Stimulated activated CD8-positive, alpha-beta memory T cell treated with anti-CD3 and anti-CD28 coated beads, Interleukin-4, amount 100 ng/mL, for 24 hours (primary cell): ENCODE data around the gene MARS2.
"Not testable (repeated sequence)": the region's sequence is repeated elsewhere in the genome, so short reads cannot be mapped to it uniquely, and the experiment has no call there.

Experiments used
- DNase-seq: peaks from one replicate; pipeline ENCODE4 v3.0.0-alpha.2; 2020; ENCODE audit warnings: low read depth

Gene MARS2

DNA sequence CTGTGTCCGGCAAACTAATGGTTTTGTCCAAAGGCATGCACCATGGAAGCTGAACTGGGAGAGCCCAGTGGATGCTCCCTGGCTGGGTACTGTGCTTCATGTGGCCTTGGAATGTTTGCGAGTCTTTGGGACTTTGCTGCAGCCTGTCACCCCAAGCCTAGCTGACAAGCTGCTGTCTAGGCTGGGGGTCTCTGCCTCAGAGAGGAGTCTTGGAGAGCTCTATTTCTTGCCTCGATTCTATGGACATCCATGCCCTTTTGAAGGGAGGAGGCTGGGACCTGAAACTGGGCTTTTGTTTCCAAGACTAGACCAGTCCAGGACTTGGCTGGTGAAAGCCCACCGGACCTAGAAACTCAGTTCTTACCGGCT is 1.7 kb downstream of the MARS2 start:
- DNase-seq: no peak

DNA sequence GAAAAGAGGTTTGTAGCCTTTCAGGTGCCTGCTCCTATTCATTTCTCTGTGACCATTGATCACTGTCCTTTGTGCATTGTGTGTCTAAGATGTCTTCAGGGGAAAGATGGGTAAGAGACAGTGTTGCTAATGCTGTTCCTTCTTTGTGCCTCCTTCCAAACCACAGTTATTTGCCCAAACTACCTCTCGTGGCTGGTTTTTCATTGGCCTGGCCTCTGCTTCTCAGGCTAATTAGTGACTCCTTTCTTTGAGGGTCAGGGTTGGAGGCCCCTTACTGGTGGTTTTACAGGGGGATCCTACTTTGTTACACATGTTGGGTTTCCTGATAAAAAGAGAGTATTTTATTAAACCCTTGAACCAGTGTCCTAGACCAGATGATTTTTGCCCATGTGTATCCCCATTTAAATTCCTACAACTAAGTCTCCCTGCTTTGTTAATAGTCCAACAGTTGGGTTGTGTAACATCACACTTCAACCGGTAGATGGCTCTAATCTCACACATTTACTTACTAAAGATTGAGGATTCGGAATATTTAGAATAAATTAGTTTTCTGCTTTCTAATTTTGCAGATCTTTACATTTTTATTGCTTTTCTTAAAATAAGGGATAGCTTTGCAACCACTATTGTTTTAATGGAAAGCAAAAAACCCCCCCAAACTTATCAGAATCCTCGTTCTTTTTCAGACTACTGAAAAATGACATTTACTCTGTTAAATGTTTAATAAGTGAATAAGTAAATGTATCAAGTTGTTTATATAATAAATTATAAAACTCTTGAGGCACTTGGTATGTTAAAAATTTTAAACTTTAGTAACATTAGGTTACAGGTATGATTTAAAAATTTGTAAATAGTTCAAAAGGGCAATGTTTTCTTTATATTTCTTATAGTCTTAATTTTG is 2.4 kb downstream of the MARS2 start:
- no peak for DNase-seq

DNA sequence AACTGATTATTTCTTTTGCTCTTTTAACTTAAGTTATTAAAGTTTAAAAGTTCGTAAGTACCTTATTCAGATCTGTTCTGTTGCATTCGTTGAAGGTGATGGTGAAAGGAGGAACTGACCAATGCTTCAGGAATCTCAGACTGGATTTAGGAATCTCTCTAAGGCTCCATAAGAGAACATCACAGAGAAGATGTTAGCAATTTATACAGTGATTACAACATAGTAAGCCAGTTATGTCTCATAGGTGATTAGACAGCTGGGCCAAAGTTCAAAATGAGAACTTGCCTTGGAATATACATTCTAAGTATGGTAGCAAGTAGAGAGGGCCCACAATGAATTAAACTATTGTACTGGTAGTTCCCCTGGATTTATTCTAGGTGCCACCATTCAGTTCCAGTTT is 3.2 kb downstream of the MARS2 start:
- no peak for DNase-seq

GRCh38 chr2:197709140-197709539 is 4.0 kb downstream of the MARS2 start:
- not testable (repeated sequence) for DNase-seq

GRCh38 chr2:197710424-197711042 is 5.4 kb downstream of the MARS2 start:
- DNase-seq: no peak

GRCh38 chr2:197711578-197711977 is 6.4 kb downstream of the MARS2 start:
- DNase-seq: no peak

- DNase-seq: no peak
Measured at GRCh38 chr2:197713271-197713670, 8.1 kb downstream of the MARS2 start.

- DNase-seq: no peak
Measured at GRCh38 chr2:197717863-197718262, 12.7 kb downstream of the MARS2 start.

DNA sequence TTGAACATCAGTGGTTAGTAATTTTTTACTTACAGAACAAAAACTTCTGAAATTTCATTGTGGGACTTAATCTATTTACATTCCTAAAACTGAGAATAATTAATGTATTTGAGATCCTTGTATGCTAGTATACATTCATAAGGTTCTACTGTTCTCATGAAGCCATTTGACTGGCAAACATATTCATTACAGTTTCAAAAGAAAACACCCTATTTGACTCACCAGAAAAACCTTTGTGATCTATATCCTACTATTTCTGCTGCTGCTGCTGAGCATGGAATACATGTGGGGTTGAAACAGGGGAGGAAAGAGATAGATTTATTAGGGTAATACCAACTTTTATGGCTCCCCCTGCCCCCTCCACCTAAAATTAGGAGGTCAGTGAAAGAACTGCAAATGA is 21.8 kb downstream of the MARS2 start:
- no peak for DNase-seq

DNA sequence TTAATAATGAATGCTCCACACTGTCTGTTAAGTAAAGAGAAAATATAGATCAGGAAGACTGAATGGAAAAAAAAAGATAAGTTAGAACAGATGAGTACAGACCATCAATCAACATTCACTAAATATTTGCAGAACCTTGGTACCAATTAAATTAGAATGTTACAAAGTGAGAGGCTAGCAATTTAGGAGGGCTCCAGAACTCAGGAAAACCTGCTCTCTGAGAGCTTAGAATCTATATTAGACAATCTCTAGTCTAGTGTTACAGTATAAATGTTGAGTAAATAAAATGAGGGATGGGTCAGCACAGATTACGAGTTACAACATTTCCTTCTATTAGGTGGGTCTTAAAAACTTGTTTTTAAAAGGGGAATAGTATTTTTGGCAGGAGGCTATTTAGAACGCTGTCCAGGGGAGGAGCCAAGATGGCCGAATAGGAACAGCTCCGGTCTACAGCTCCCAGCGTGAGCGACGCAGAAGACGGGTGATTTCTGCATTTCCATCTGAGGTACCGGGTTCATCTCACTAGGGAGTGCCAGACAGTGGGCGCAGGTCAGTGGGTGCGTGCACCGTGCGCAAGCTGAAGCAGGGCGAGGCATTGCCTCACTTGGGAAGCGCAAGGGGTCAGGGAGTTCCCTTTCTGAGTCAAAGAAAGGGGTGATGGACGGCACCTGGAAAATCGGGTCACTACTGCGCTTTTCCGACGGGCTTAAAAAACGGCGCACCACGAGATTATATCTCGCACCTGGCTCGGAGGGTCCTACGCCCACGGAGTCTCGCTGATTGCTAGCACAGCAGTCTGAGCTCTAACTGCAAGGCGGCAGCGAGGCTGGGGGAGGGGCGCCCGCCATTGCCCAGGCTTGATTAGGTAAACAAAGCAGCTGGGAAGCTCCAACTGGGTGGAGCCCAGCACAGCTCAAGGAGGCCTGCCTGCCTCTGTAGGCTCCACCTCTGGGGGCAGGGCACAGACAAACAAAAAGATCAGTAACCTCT is 23.7 kb downstream of the MARS2 start:
- not testable (repeated sequence) for DNase-seq

GRCh38 chr2:197740200-197740599 is 35.0 kb downstream of the MARS2 start:
- DNase-seq: no peak
